Measurements from ENCODE around the gene F2RL3.

Gene F2RL3

DNA sequence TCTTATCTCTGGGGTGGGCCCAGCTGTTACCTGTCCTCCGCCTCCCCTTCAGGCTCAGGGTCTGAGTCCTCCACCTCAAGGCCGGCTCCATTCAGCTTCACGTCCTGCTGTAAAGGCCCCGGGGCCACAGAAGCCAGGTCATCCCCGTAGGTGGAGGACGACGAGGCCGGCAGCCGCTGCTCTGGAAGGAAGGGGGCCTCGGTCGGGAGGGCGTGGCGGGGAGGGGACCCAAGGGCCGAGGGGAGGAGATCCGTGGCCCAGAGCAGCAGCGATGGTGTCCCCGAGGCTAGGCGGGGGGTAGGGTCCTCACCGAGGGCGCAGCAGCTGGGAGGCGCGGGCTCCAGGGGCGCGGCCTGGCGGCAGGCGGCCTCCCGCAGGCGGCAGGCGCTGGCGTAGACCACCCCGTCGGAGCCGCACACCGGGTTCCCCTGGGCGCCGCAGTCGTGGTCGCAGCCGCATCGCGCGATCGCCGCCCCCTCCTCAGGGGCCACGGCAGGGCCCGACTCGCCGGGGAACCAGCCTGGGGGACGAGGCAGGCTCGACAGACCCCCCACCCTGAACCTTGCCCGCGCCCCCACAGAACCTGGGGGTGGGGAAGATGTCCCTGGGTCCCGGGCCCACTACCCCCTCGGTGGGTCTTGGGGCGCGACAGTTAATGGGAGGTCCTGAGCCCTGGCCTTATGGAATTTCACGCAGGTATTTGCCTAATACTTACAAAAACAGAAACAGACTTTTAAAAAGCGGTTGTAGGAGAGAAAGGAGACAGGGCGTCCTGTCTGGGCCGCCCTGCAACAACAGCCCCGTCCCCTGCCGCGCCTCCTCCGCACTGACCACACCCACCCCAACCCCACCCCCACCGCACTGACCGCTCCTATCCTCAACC lies 7.6 kb downstream of the F2RL3 start:
- no peak for DNase-seq

GRCh38 chr19:16897029-16897855 lies 8.4 kb downstream of the F2RL3 start:
- no peak for DNase-seq

DNA sequence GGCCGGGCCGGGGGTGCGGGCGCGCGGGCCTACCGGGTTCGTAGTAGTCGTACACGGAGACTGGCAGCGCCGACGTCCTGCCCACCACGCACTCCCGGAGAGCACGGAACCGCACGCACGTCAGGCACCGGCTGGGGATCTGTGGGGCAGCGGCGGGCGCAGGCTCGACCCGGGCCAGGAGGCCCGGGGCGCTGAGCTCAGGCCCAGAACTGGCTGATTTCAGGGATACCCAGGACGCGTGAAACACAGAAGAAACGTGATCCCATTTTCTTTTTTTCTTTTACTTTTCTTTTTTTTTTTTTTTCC lies 9.0 kb downstream of the F2RL3 start:
- no peak for DNase-seq

GRCh38 chr19:16898361-16899015 lies 9.7 kb downstream of the F2RL3 start:
- DNase-seq: no peak

DNA sequence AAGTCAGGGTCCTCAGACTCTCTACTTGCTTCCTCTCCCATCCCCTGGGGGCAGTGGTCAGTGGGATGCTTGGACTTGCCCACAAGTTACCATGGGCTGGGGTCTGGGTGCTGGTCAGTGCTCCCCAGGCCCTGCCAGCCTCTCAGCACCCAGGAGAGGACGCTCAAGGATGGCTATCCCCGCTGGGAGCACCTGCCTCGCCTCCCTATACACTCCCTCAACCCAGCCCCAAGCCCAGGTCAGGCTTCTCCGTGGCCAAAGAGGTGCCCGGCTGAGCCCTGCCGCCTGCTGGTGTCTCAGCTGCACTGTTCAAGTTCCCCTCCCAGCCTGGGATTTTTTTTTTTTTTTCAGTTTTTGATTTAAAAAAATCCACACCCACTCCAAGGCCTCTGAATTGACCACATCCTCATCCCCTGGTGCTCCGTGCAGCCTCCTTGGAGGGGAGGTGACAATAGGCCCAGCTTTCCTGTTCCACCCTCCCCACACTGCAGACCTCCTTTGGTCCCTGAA lies 10.8 kb downstream of the F2RL3 start:
- DNase-seq: no peak

DNA sequence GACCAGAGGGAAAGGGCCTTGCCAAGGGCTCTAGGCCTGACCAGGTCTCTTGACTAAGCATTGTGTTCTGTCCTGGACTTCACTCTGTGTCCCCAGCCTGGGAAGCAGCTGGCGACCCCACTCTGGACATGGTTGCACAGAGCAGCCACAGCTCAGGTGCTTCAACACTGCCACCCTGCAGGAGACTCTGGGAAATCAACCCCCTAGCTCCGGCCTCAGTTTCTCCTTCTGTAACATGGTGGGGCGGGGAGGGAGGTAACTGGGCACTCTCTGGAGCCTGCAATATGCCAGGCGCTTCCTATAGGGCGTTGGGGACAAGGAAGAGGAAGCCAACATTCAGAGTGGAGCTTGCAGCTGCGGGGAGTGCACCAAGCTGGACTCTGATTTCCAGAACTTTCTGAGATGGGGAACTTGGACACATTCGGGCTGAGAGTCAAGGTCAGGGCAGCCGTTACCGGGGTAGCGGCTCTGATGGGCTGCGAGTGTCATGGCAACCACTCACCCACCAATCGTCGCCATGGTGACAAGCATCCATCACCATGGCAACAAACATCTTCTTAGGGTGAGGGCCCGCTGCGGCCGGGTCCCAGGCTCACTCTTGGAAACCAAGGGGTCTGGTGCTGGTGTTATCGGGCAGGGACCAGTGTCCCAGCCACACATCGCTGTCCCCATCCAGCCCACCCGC lies 12.8 kb downstream of the F2RL3 start:
- DNase-seq: no peak

- no peak for DNase-seq
Measured at GRCh38 chr19:16902545-16902944, 13.7 kb downstream of the F2RL3 start.

DNA sequence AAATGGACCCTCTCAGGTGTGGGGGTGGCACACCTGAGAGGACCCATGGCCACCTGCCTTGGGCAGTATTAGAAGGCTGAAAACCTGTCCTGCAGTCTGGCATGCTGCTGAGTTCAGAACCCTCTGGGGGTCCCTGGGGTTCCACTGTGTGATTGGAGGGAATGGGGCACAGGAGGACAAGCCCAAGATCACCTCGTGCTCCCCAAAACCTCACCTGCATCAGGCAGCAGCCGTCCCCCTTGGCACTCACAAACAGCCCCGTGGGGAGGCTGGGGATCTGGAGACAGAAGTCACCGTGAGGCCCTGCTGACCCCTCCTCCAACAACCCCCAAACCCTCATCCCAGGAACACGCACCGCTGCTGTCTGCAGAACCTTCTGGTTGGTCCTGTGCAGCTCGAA lies 14.5 kb downstream of the F2RL3 start:
- DNase-seq: no peak

- DNase-seq: no peak
Measured at GRCh38 chr19:16904599-16904998, 15.8 kb downstream of the F2RL3 start.

DNA sequence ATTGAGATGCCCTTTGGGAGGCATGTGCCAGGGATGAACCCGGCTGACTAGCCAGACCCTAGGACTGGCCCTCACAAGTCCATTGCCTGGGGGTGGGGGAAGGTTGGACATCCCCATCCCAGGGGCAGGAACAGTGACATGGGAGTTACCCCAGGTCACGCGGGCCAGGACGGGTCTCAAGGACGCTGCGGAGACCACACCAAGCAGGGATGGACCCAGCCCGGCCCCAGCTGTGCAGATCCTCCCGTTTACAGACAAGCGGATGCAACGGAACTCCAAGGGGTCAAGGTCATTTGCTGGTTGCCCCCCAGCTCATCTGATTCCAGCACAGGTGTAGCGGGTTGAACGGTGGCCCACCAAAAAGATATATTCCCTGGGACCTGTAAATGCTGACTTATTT lies 20.0 kb downstream of the F2RL3 start:
- DNase-seq: no peak

GRCh38 chr19:16911046-16911445 lies 22.2 kb downstream of the F2RL3 start:
- DNase-seq: no peak

DNA sequence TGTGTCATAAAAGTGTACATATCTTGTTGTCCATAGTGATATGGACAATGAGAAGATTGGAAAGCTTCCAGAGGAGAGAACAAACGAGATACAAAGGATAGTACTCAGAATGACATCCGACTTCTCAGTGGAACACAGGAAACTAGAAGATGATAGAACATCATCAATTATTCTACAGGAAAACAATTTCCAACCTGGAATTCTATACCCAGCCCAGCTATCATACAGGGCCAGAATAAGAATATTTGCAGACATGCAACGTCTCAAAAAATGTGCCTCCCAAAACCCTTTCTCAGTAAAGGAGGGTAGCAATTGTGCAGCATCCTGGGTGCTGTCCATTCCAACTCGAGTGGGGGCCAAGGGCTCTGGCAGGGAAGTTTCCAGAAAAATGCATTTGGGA lies 24.0 kb downstream of the F2RL3 start:
- no peak for DNase-seq

GRCh38 chr19:16914421-16914820 lies 25.6 kb downstream of the F2RL3 start:
- DNase-seq: no peak

DNA sequence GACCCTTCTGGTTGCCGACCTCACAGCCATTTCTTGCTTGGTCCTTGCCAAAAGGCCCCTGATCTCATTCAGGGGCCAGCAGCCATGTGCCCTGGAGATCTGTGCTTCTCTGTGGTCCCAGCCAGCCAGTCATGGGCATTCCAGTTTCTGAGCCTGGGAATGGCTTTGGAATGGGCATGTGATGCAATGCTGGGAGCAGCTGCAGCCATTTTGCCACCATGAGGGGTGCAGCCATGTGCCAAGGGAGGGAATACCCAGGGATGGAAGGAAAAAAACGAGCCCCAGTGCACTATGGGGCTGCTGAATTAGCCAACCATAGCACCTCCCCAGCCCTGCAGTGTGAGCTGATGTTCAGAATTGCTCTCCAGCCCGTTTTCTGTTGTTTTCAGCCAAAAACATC lies 26.3 kb downstream of the F2RL3 start:
- no peak for DNase-seq

DNA sequence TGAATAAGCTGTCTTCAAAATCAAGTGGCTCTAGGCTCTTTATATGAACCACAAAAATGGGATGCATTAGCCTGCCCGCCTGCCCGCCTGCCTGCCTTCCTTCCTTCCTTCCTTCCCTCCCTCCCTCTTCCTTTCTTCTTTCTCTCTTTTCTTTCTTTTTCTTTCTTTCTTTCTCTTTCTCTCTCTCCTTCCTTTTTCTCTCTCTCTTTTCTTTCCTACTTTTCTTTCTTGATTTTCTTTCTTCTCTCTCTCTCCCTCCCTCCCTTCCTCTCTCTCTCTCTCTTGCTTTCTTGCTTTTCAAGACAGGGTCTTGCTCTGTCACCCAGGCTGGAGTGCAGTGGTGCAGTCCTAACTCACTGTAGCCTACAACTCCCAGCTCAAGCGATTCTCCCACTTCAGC lies 26.9 kb downstream of the F2RL3 start:
- no peak for DNase-seq

DNA sequence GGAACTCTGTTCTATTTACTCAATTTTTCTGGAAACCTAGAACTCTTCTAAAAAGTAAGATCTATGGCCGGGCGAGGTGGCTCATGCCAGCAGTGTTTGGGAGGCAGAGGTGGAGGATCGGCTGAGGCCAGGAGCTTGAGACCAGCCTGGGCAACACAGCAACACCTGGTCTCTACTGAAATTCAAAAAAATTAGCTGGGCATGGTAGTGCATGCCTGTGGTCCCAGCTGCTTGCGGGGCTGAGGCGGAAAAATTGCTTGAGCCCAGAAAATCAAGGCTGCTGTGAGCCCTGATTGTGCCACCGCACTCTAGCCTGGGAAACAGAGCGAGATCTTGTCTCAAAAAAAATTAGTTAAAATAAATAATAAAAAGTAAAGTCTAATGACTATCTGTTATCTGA lies 28.6 kb downstream of the F2RL3 start:
- DNase-seq: no peak

DNA sequence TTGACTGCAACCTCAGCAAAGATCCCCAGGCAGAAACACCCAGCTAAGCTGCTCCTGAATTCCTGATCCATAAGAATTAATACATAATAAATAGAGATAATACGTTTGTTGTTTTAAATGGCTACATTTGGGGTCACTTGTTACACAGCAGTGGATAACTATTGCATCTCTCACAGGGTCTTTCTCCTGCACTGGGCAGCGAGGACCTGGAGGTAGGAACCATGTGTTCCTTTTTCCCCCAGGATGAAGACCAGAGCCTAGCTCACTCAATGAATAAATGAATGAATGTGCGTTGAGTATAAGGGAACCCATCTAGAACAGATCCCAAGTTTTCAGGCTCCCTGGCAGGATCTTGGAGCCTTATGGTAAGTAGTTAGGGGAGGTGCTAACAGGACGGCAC lies 30.7 kb downstream of the F2RL3 start:
- DNase-seq: no peak

GRCh38 chr19:16920816-16921529 lies 32.2 kb downstream of the F2RL3 start:
- no peak for DNase-seq

DNA sequence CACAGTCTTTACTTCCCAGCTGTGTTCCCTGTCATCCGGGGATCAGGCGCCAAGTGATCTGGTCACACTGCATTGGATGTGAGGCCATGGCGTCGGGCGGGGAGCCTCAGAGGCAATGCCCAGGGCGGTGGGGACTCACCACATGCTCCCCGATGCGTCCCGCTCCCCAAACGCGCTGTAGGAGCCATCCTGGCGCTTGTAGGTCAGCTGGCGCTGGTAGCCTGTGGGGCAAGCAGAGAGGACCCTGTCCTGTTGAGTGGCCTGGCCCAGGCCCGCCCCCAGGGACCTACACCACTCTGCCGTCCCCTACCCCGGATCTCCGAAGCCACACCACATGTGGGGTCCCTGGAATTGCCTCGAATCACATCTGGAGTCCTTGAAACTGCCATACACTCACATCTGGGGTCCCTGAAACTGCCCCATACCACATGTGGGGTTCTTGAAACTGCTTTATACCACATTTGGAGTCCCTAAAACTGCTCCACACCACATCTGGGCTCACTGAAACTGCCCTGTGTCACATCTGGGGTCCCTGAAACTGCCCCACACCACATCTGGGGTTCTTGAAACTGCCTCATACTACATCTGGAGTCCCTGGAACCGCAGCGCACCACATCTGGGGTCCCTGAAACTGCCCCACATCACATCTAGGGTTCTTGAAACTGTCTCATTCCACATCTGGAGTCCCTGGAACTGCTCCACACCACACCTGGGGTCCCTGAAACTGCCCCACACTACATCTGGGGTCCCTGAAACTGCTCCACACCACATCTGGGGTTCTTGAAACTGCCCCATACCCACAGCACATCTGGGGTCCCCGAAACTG lies 33.2 kb downstream of the F2RL3 start:
- no peak for DNase-seq

- no peak for DNase-seq
Measured at GRCh38 chr19:16922592-16922934, 33.8 kb downstream of the F2RL3 start.

DNA sequence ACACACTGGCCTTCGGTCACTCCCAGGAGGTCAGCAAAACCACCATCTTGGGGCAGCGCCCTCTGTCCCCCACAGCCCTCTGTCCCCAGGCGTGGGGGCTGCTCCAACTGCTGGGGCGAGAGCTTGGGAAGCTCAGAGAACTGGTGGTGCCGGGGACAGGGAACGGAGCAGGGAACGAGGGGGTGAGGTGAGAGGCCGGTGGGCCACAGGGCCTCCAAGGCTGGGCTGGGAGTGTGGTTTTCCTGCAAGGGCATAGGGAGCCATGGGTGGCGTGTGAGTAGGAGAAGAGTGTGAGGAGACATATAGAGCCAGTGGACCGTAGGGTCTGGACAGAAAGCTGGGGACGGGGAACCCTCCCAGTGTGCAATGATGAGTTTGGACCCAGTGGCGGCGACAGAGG lies 34.1 kb downstream of the F2RL3 start:
- DNase-seq: no peak

DNA sequence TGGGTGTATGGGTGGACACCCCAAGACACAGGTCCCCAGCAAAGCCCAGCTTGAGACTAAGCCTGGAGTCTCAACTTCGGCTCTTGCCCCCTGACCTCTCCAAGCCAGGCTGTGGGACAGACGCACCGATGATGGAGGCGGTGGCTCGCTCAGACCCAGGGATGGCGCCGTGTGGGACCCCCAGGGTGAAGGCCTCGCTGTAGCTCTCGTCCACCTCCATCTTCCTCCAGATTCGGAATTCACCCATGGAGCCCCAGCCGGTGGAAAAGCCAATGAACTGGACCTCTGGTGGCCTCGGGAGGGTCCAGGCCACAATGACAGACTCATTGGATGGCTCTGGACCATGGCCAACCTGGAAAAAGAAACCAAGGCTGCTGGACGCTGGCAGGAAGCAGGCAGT lies 39.1 kb downstream of the F2RL3 start:
- no peak for DNase-seq

Data from NCI-H526 treated with DMSO at 0.1 percent for 48 hours (cell line).